Measurements from ENCODE around the gene HSF4.

Gene HSF4

DNA sequence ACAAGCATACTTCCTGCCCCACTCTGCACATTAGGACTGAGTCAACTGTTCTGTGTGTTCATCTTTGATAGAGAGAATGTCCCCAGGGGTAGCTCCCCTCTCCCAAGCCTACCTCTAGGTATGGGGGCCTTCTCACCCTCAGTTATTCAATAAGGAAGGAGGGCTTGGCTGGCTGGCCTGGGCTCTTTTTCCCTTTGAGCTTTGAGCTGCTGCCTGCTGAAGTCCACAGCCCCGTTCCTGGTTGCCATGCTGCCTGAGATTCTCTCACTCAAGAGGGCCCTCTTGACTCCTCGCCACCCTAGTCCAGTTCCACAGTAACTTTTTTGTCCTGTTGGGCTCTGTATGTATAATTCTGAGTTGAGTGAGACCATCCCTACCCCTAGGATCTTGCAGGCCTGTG, 18.8 kb upstream of the HSF4 start:
- TF ChIP-seq, protein P1, sequence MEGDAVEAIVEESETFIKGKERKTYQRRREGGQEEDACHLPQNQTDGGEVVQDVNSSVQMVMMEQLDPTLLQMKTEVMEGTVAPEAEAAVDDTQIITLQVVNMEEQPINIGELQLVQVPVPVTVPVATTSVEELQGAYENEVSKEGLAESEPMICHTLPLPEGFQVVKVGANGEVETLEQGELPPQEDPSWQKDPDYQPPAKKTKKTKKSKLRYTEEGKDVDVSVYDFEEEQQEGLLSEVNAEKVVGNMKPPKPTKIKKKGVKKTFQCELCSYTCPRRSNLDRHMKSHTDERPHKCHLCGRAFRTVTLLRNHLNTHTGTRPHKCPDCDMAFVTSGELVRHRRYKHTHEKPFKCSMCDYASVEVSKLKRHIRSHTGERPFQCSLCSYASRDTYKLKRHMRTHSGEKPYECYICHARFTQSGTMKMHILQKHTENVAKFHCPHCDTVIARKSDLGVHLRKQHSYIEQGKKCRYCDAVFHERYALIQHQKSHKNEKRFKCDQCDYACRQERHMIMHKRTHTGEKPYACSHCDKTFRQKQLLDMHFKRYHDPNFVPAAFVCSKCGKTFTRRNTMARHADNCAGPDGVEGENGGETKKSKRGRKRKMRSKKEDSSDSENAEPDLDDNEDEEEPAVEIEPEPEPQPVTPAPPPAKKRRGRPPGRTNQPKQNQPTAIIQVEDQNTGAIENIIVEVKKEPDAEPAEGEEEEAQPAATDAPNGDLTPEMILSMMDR (conservative IDR thresholded peaks at IDR 0.05; ENCODE audit: low read depth, low read length) = no peak
- DNase-seq (ENCODE audit: low read depth) = no peak
- H3K4me3 ChIP-seq (ENCODE audit: low read length) = no peak overlapping the region

DNA sequence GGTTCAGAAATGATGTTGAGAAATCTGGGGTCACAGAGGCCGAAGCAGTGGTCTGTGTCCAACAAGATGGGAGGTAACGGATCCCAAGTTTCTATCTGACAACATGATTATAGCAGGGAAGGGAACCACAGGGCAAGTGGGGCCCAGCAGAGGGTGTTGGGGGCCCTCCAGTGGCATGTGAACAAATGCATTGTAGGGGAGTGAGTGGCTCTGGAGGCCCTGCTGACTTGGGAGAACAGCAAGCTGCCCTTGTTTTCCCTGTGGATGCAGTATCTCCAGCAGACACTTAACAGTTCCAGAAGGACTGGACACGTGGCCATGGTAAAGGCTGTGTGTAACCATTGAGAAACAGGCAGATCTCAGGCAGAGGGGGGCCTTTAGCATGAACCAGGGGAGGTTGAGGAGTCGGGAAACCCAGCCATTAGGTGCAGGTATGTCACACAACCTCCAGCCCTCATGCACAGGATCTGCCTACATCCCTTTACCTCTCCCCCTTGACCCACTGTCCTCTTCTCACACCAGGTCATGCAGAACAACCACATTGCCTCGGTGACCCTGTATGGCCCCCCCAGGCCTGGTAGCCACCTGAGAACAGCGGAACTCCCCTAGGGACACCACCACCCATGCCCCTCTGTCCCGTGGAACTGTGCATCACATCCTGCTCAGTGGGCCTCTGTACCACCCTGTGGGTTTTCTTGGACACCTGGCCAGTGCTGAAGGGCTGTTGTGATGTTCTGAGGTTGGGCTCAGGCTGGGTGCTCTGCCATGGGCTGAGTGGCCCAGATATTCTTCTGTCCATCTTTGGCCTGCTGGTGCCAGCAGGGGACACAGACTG, 17.8 kb upstream of the HSF4 start:
- TF ChIP-seq, protein P1 (conservative IDR thresholded peaks at IDR 0.05; ENCODE audit: low read depth, low read length) = no peak
- no peak for DNase-seq (ENCODE audit: low read depth)
- no peak overlapping the region for H3K4me3 ChIP-seq (ENCODE audit: low read length)

GRCh38 chr16:67147437-67148140, 17.0 kb upstream of the HSF4 start:
- no peak overlapping the region for H3K4me3 ChIP-seq (ENCODE audit: low read length)
- no peak for DNase-seq (ENCODE audit: low read depth)
- TF ChIP-seq, protein P1 (conservative IDR thresholded peaks at IDR 0.05; ENCODE audit: low read depth, low read length) = no peak

DNA sequence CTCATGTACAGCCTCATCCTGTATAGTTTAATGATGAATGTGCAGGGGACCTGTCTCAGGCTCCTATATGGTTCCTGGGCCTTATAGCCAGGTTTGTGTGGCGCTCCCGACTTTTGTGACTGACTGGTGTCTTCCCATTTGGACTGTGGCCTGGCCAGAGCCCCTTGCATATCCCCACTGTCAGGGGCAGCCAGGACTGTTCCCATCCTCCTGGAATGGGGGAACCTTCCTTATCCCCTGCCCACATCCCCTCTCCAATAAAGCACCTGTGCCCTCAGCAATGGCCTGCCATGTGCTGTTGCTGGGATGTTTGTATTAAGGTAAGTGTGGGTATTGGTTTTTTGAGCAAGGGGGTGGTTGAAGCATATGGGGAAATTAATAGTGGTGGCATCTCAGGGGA, 16.3 kb upstream of the HSF4 start:
- no peak overlapping the region for H3K4me3 ChIP-seq (ENCODE audit: low read length)
- TF ChIP-seq, protein P1 (conservative IDR thresholded peaks at IDR 0.05; ENCODE audit: low read depth, low read length) = no peak
- DNase-seq (ENCODE audit: low read depth) = no peak

- TF ChIP-seq, protein P1 (conservative IDR thresholded peaks at IDR 0.05; ENCODE audit: low read depth, low read length) = no peak
These were observed 15.8 kb upstream of the HSF4 start for GRCh38 chr16:67148656-67149275.

DNA sequence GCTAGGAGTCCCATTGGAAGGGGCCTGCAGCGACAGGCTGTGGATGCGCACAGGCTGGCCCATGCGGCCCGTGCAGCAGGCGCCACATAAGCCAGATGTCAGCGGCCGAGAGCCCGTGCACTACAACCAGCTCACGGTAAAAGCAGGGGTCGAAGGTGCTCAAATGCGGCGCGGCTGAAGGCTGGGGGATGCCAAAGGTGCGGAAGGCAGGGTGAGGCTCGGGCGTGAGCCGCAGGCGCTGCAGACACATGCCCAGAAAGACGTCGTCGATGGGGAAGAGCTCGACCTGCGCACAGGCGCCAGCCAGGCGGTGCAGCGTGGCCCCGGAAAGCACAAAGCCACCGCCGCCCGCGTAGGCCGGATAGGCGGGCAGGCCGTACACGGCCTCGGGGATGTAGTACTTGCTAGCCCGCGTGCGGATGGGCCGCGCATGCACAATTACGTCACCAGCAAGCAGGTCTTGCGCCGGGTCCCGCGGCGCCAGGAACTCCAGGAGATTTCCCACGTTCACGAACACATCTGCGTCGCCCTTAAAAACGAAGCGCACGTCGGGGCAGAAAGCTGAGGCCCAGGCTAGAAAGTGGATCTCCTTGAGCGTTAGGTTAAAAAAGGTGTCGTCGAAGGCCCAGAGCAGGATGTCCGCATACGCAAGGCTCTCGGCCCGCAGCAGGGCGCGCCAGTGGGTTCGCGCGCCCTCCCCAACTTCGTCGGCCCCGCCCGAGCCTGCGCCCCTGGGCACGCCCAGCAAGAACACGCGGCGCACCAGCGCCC, 15.1 kb upstream of the HSF4 start:
- H3K4me3 ChIP-seq (ENCODE audit: low read length) = no peak overlapping the region
- TF ChIP-seq, protein P1 (conservative IDR thresholded peaks at IDR 0.05; ENCODE audit: low read depth, low read length) = no peak
- DNase-seq (ENCODE audit: low read depth) = no peak

More at GRCh38 chr16:67148656-67149275, 15.8 kb upstream of the HSF4 start:
- no peak for DNase-seq (ENCODE audit: low read depth)
- no peak overlapping the region for H3K4me3 ChIP-seq (ENCODE audit: low read length)
